HG02884 (cell line): ENCODE data around the gene GLI3.

Experiments used
- ATAC-seq: cut with Tn5 transposase; IDR thresholded peaks from one replicate; pipeline ENCODE4 v1.9.1; 2021; ENCODE audit warnings: mild to moderate bottlenecking, moderate library complexity; ENCODE audit not compliant: unreplicated experiment

Gene GLI3

DNA sequence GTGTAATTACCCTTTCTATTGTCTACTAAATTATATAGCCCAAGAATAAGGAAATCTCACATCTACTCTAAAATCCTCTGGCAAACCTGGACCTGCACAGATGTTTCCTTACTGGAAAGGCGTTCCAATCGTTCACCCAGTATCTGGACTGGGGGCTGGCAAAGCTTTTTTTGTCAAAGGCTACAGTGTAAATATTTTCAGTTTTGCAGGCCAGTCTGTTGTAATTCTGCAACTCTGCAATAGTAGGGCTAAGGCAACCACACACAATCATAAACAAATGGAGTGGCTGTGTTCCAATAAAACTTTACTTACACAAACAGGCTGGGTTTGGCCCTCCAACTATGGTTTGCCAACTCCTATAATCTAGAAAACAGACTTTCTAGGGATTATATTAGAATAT lies 56.2 kb downstream of the GLI3 start:
- ATAC-seq = no peak

DNA sequence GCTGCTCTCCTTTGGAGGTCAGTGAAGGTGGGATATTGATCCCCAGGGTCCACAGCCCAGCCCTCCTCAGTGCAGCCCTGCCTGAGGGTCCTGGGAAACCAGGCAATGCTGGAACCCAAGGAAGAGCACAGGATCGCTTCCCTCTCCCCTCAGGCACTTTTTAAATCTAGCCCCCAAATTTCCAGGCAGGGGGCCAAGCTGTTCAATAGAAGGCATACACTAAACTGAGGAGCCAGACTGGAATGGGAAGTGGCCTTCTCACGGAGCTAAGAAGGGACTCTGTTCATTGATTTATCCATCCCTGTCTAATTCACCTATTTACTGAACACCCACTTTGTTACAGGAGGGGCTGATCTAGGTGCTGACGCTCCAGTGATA lies 60.3 kb downstream of the GLI3 start:
- no peak for ATAC-seq

GRCh38 chr7:42175834-42176723 lies 60.9 kb downstream of the GLI3 start:
- ATAC-seq = no peak

- ATAC-seq = no peak
Observed at GRCh38 chr7:42174391-42174912, 62.6 kb downstream of the GLI3 start.

- ATAC-seq = no peak
Observed at GRCh38 chr7:42170724-42171123, 66.3 kb downstream of the GLI3 start.

- ATAC-seq = no peak
Observed at GRCh38 chr7:42168512-42168911, 68.5 kb downstream of the GLI3 start.

DNA sequence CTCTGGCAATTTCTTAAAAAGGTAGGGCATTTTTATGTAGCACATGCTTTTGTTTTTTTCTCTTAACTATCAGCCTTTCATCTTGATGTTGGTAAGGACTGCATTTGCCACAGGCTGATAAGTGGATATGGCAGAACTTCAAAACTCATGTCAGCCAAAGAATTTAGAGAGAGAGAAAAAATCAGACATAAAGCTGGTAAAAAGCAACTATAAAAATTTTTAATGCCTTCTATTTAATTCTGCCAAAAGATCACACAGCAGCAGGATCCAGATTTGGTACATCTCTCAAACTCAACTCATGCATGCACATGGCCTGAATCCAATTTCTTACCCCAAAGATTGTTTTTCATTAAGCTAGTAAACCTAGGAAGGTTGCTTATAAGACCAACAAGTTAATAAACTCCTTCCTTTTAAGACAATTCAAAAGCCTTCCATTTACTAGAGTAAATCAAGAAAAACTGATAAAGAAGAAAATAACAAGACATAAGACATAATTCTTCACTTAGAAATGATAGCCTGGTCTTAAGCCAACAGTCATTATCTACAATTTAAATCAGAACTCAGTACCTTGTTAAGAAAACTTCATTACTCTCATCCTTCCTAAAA lies 69.3 kb downstream of the GLI3 start:
- ATAC-seq = no peak

DNA sequence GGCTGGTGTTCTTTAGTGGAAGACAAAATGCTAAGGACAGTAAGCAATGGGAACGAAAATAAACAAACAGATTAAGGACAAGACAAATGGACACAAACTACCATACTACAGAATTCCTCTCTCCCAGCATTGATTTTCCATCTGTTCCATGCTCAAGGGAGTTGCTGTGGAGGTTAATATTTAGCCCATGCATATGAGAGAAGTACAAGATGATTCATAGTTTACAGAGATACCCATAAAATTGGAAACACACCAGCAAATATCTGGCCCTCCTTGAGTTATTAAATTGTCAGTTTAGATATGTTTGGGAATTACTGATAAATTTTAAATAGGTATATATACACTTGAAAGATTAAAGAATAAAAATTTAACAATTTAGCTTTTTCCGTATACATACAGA lies 69.8 kb downstream of the GLI3 start:
- ATAC-seq = no peak

GRCh38 chr7:42164881-42165428 lies 72.1 kb downstream of the GLI3 start:
- no peak for ATAC-seq

- ATAC-seq = no peak
Observed at GRCh38 chr7:42162560-42163325, 74.3 kb downstream of the GLI3 start.

GRCh38 chr7:42161719-42162118 lies 75.3 kb downstream of the GLI3 start:
- ATAC-seq = no peak

- no peak for ATAC-seq
Observed at GRCh38 chr7:42161110-42161509, 75.9 kb downstream of the GLI3 start.

GRCh38 chr7:42159130-42159529 lies 77.9 kb downstream of the GLI3 start:
- ATAC-seq = no peak

- ATAC-seq = no peak
Observed at GRCh38 chr7:42156967-42157721, 79.9 kb downstream of the GLI3 start.

DNA sequence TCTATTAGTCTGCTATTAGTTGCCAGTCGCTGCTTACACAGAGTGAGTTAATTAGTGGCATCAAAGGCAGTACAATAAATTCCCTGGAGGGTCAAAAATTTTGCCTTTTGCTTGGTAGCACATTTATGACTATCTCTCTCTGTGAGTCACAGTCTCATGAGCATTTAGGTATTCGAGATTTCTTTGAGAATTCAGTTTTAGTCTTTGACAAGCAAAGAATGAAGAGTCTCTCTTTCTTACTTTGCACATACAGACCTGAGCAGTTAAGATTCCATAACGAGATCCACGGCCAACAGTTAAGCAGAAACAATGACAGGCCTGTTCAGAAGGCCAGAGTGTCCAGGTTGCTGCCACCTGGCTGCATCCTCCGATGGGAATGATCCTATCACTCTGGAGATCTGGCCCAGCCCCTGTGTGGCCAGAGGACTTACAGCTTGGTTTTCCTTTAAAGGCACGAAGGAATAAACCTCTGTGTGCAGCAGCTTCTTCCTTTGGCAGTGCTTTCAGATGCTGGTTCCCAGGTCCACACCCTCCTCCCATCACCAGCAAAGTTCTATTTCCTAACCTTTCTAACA lies 80.6 kb downstream of the GLI3 start:
- no peak for ATAC-seq

DNA sequence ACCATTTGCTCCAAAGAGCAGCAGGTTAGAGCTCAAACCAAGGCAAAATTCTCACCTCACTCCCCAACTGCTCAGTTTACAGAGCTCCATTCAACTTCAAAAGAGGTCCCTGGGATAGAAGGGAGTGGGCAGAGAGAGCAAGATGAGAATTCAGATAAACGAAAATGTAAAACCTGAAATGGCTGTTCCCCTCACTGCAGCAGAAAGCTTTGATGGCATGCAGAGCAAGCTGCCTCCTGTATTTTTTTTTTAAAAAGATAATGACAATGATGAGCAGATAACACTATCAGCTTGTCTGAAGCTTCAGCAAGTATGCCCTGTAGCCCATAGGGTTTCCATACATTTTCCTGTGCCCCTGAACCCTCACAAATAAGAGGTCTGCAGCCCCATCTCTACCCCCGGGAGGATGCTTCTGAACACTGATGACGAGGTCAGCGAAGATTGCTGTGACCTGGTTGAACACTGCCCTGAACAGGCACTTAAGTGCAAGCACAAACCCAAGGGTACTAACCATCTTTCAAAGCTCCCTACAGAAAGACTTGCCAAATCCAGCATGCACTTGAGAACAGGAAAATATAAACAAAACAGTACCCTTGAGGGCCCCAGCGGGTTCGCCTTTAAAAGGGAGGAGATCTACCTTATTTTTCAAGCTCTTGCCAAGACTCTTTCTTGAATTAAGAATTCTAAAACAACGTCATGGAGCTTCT lies 81.3 kb downstream of the GLI3 start:
- no peak for ATAC-seq

GRCh38 chr7:42154173-42154572 lies 82.8 kb downstream of the GLI3 start:
- no peak for ATAC-seq

- ATAC-seq = no peak
Observed at GRCh38 chr7:42152329-42153205, 84.4 kb downstream of the GLI3 start.

DNA sequence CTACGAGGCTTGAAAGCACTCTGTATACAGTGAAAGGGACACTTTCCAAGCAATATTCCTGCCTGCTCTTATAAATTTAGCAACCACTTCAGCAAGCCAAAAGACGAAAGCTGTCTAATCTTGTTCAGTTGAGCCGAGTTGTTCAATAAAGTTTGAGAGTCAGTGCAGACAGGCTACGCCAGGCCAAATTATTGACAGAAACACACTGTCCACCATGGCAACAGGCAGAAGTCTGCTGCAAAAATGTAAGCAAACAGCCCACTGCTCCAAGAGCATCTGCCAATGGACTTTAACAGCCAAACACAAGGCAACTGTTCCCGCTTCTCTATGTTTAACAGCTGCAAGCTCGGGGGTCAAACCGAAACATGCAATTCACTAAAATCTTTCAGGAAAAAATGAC lies 85.7 kb downstream of the GLI3 start:
- ATAC-seq = no peak
